ENCODE results near the gene EFHD2.

The EFHD2 gene

DNA sequence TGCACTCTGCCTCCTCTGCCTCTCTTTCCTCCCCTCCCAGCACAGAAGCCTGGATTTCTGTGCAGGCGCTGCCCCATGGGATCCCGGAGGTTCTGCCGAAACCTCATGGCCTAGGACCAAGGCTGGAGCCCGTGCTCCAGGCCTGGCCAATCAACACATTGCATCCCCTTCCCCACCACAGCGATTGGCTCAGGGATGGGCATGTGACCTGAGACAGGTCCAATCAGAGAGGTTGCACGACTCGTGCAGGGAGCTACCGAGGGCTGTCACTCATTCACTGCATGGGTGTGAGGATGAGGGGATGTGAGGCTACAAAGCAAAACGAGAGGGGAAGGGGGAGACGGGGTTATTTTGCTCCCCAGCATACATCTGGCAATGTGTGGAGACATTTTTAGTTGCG lies 62.9 kb downstream of the EFHD2 start:
- no peak overlapping the region for H3K4me3 ChIP-seq (replicated peaks; ENCODE audit: low read depth, low read length)
- TF ChIP-seq, protein P1, sequence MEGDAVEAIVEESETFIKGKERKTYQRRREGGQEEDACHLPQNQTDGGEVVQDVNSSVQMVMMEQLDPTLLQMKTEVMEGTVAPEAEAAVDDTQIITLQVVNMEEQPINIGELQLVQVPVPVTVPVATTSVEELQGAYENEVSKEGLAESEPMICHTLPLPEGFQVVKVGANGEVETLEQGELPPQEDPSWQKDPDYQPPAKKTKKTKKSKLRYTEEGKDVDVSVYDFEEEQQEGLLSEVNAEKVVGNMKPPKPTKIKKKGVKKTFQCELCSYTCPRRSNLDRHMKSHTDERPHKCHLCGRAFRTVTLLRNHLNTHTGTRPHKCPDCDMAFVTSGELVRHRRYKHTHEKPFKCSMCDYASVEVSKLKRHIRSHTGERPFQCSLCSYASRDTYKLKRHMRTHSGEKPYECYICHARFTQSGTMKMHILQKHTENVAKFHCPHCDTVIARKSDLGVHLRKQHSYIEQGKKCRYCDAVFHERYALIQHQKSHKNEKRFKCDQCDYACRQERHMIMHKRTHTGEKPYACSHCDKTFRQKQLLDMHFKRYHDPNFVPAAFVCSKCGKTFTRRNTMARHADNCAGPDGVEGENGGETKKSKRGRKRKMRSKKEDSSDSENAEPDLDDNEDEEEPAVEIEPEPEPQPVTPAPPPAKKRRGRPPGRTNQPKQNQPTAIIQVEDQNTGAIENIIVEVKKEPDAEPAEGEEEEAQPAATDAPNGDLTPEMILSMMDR (IDR thresholded peaks at IDR 0.05; ENCODE audit: low read length, missing control alignments): no peak
- no peak for DNase-seq (ENCODE audit: low read depth)

DNA sequence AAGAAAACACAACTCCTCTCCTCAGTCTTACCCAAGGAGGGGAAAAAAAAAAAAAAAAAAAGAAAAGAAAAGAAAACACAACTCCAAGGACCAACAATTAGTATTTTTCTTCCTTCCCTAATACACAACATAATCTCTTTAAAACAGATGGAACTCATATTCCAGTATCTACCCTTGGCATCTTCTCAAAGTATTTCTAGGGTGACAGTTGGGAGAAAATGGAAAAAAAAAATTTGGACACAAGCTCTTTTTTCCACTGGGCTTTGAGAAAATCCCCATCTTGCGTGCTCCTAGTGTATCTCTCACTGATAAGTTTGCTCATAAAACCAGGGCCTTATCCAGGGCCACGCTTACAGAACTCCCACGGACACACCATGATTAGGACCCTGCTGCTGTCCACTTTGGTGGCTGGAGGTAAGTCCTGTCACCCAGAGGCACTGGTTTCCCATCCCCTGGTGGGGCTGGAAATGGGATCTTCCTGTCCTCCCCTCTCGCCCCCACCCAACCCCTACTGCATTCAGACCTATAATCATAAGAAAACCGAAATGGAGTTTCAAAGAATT lies 66.1 kb downstream of the EFHD2 start, which contains the start of gene CELA2B:
TSS of gene CELA2B (plus strand) at position 353 of the 563 bp plus-strand sequence. CDS start at position 375, 22 bp downstream.
- DNase-seq (ENCODE audit: low read depth): no peak
- TF ChIP-seq, protein P1 (IDR thresholded peaks at IDR 0.05; ENCODE audit: low read length, missing control alignments): no peak
- no peak within 1 kb of the TSS for H3K4me3 ChIP-seq (replicated peaks; ENCODE audit: low read depth, low read length)

DNA sequence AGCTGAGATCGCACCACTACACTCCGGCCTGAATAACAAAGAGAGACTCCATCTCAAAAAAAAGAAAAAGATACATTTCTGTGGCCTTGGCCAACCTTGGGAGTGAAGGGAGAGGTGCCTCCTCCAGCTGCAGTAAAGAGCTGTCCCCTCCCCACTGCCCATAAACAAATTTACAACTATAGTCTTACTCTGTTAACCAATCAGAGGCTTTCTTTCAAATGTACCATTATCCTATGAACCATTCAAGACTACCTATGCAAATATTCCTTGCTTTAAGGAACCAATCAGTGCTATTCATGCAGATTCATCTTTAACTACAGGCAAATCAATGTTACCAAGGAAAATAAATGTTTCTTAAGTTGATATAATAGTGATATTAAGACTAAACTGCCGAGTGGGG lies 67.2 kb downstream of the EFHD2 start:
- TF ChIP-seq, protein P1 (IDR thresholded peaks at IDR 0.05; ENCODE audit: low read length, missing control alignments): no peak
- DNase-seq (ENCODE audit: low read depth): no peak
- H3K4me3 ChIP-seq (replicated peaks; ENCODE audit: low read depth, low read length): no peak overlapping the region

DNA sequence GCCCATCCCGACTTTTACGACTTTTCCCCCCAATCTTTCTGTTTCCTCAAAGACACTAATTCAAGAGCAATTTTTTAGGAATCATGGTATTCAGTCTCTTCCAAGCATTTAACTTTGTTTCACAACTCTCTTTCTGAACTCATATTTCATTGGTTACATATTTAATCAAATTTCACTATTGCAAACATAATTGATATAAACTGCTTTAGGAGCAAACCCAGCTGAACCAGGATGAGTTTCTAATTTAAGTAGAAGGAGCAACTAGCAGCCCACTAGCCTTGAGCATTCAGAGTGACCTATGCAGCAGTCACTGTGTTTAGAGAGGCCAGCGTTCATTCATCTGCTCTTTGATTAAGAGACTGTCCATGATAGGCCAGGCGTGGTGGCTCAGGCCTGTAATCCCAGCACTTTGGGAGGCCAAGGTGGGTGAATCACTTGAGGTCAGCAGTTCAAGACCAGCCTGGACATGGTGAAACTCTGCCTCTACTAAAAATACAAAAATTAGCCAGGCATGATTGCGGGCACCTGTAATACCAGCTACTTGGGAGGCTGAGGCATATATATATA lies 68.0 kb downstream of the EFHD2 start:
- TF ChIP-seq, protein P1 (IDR thresholded peaks at IDR 0.05; ENCODE audit: low read length, missing control alignments): no peak
- H3K4me3 ChIP-seq (replicated peaks; ENCODE audit: low read depth, low read length): no peak overlapping the region
- DNase-seq (ENCODE audit: low read depth): no peak
